OCI-LY3 (cell line): Measurements from ENCODE around the gene MSANTD3.

Source experiments
- H2AFZ ChIP-seq: fragments of 200-600, 300-600 bp; shearing (Covaris generic); 2 replicates; pipeline ENCODE4 v1.6.0; 2014; ENCODE audit warnings: antibody characterized with exemption, low read depth, low read length
- H3K27ac ChIP-seq: fragments of 200-600, 300-600 bp; sonication (generic); 2 replicates; pipeline ENCODE4 v1.5.1; 2014; ENCODE audit warnings: mild to moderate bottlenecking, low read length, moderate library complexity, mixed read lengths
- H3K27me3 ChIP-seq: fragments of 200-600, 300-600 bp; sonication (generic); 2 replicates; pipeline ENCODE4 v1.6.1; 2014; ENCODE audit warnings: low read depth, low read length, mixed read lengths
- H3K36me3 ChIP-seq: fragments of 200-600, 300-600 bp; sonication (generic); replicated peaks from 2 replicates; pipeline ENCODE3; 2014; ENCODE audit warnings: low read depth, low read length, mixed read lengths
- H3K4me1 ChIP-seq: fragments of 300-600, 200-600 bp; sonication (generic); 2 replicates; pipeline ENCODE4 v1.6.1; 2014; ENCODE audit warnings: low read length, mixed read lengths
- H3K4me2 ChIP-seq: fragments of 200-600, 300-600 bp; sonication (generic); 2 replicates; pipeline ENCODE4 v1.6.1; 2014; ENCODE audit warnings: low read length, mixed read lengths
- H3K4me3 ChIP-seq: fragments of 300-600, 200-600 bp; sonication (generic); 2 replicates; pipeline ENCODE4 v1.5.1; 2014; ENCODE audit warnings: antibody characterized with exemption, mild to moderate bottlenecking, low read length, moderate library complexity
- H3K79me2 ChIP-seq: fragments of 300-600, 200-600 bp; shearing (Covaris generic); 2 replicates; pipeline ENCODE4 v1.6.1; 2014; ENCODE audit warnings: mild to moderate bottlenecking, low read length, mixed read lengths
- H3K9ac ChIP-seq: fragments of 300-600, 200-600 bp; shearing (Covaris generic); 2 replicates; pipeline ENCODE4 v1.6.0; 2014; ENCODE audit warnings: mild to moderate bottlenecking, low read length, moderate library complexity
- H3K9me3 ChIP-seq: fragments of 200-600, 300-600 bp; shearing (Covaris generic); 2 replicates; pipeline ENCODE4 v1.6.1; 2014; ENCODE audit warnings: low read length, mixed read lengths; ENCODE audit not compliant: insufficient read depth
- H4K20me1 ChIP-seq: fragments of 200-600, 300-600 bp; sonication (generic); 2 replicates; pipeline ENCODE4 v1.6.1; 2016; ENCODE audit warnings: low read length, mixed read lengths; ENCODE audit not compliant: insufficient read depth
- CTCF ChIP-seq: fragments of 200-600, 300-600 bp; sonication (generic); IDR thresholded peaks from 2 replicates; pipeline ENCODE4 v1.5.1; 2014; ENCODE audit warnings: antibody characterized with exemption, low read length, low read depth
- EZH2phosphoT487 ChIP-seq: fragments of 200-600 bp; shearing (Covaris generic); IDR thresholded peaks from 2 replicates; pipeline ENCODE4 v1.6.1; 2018; ENCODE audit warnings: antibody characterized with exemption, mixed run types, low read depth

The MSANTD3 gene

GRCh38 chr9:100479820-100480219, 52.9 kb downstream of the MSANTD3 start:
- no peak overlapping the region for H3K4me2 ChIP-seq
- H3K27me3 ChIP-seq = no peaks in the 10 kb centered on the region
- no peaks in the 10 kb centered on the region; the same call in 1 of the 2 replicates for H3K9me3 ChIP-seq
- no peak overlapping the region for H3K27ac ChIP-seq
- H4K20me1 ChIP-seq = no peaks in the 10 kb centered on the region
- TF ChIP-seq EZH2phosphoT487 = no peak
- no peak overlapping the region for H3K9ac ChIP-seq
- H3K4me3 ChIP-seq = no peak overlapping the region
- no peaks in the 10 kb centered on the region for H3K4me1 ChIP-seq
- no peak overlapping the region for H2AFZ ChIP-seq
- no peaks in the 10 kb centered on the region for H3K79me2 ChIP-seq
- H3K36me3 ChIP-seq = no peaks in the 10 kb centered on the region

- H3K4me3 ChIP-seq = no peak overlapping the region
- no peak overlapping the region for H2AFZ ChIP-seq
- no peak overlapping the region for H3K27ac ChIP-seq
- H4K20me1 ChIP-seq = no peaks in the 10 kb centered on the region
- no peak for TF ChIP-seq EZH2phosphoT487
- 0 out of 2 replicates have a peak, but pooled peaks cover under 1% of the 10 kb centered on the region for H3K4me1 ChIP-seq
- no peaks in the 10 kb centered on the region for H3K27me3 ChIP-seq
- no peaks in the 10 kb centered on the region for H3K36me3 ChIP-seq
- no peak overlapping the region for H3K4me2 ChIP-seq
- H3K9ac ChIP-seq = no peak overlapping the region
- H3K9me3 ChIP-seq = no peaks in the 10 kb centered on the region
- H3K79me2 ChIP-seq = no peaks in the 10 kb centered on the region
Measured at GRCh38 chr9:100485196-100485595, 58.3 kb downstream of the MSANTD3 start.

GRCh38 chr9:100486479-100487176, 59.7 kb downstream of the MSANTD3 start:
- H3K4me3 ChIP-seq = no peak overlapping the region
- no peak overlapping the region for H3K4me2 ChIP-seq
- H3K36me3 ChIP-seq = no peaks in the 10 kb centered on the region
- H3K9ac ChIP-seq = no peak overlapping the region
- H4K20me1 ChIP-seq = no peaks in the 10 kb centered on the region
- no peak overlapping the region for H3K27ac ChIP-seq
- TF ChIP-seq CTCF (no peak), EZH2phosphoT487 (no peak)
- no peaks in the 10 kb centered on the region for H3K79me2 ChIP-seq
- H3K27me3 ChIP-seq = no peaks in the 10 kb centered on the region
- 0 out of 2 replicates have a peak, but pooled peaks cover 4% of the 10 kb centered on the region for H3K4me1 ChIP-seq
- H3K9me3 ChIP-seq = no peaks in the 10 kb centered on the region
- H2AFZ ChIP-seq = no peak overlapping the region

- TF ChIP-seq CTCF = no peak
- no peaks in the 10 kb centered on the region for H3K36me3 ChIP-seq
- no peaks in the 10 kb centered on the region for H3K27me3 ChIP-seq
- no peak overlapping the region for H2AFZ ChIP-seq
- no peak overlapping the region for H3K27ac ChIP-seq
- H4K20me1 ChIP-seq = no peaks in the 10 kb centered on the region
- 0 out of 2 replicates have a peak, but pooled peaks cover 4% of the 10 kb centered on the region for H3K4me1 ChIP-seq
- no peak overlapping the region for H3K4me2 ChIP-seq
- no peaks in the 10 kb centered on the region for H3K79me2 ChIP-seq
- no peak overlapping the region for H3K9ac ChIP-seq
- no peaks in the 10 kb centered on the region for H3K9me3 ChIP-seq
- H3K4me3 ChIP-seq = no peak overlapping the region
Measured at GRCh38 chr9:100488177-100488576, 61.2 kb downstream of the MSANTD3 start.

GRCh38 chr9:100489836-100490235, 62.9 kb downstream of the MSANTD3 start:
- Histone ChIP-seq H3K4me2 (no peak overlapping the region), H3K4me3 (no peak overlapping the region), H3K79me2 (no peaks in the 10 kb centered on the region), H3K36me3 (no peaks in the 10 kb centered on the region), H3K9me3 (no peaks in the 10 kb centered on the region), H2AFZ (no peak overlapping the region), H3K4me1 (0 out of 2 replicates have a peak, but pooled peaks cover 4% of the 10 kb centered on the region), H3K9ac (no peak overlapping the region), H4K20me1 (no peaks in the 10 kb centered on the region), H3K27me3 (no peaks in the 10 kb centered on the region), H3K27ac (no peak overlapping the region)
- TF ChIP-seq CTCF (no peak), EZH2phosphoT487 (no peak)
